Caco-2 (cell line): Measurements from ENCODE around the gene LCA5L. TPM values are rescaled to one million over a fixed set of nuclear protein-coding genes. Genes with fewer than 3 reads are reported as not detected.

Experiments
- BruUV-seq: library from RNA; stranded (reverse); fragments of 400-500 nt; replicated peaks from 2 replicates; lab custom pipeline; 2021; lab: Mats Ljungman, UMichigan
- CTCF ChIA-PET: fragments of 300-600 bp; sonication (Branson Sonifier 250); formaldehyde crosslinking; loops from one replicate; lab custom pipeline; 2022; ENCODE audit warnings: antibody characterized with exemption; lab: Charles Lee
- POLR2A ChIA-PET: fragments of 300-600 bp; sonication (Branson Sonifier 250); formaldehyde crosslinking; loops from one replicate; lab custom pipeline; 2022; ENCODE audit warnings: antibody characterized with exemption; lab: Charles Lee
- DNase-seq, 2 experiments: peaks; one replicate each; pipeline versions ENCODE4 v3.0.0 to v3.0.0-alpha.2; 2020 to 2022
- H3K27me3 ChIP-seq: replicated peaks from 2 replicates; pipeline ENCODE4 v1.6.0; 2011; ENCODE audit warnings: low read length; ENCODE audit not compliant: control insufficient read depth, insufficient read depth
- H3K36me3 ChIP-seq: 2 replicates; pipeline ENCODE4 v1.5.1; 2011; ENCODE audit warnings: low read length; ENCODE audit not compliant: control insufficient read depth, insufficient read depth
- H3K4me1 ChIP-seq: fragments of 250-450 bp; sonication (Bioruptor Pico); 2 replicates; pipeline ENCODE4 v1.5.1; 2020; ENCODE audit warnings: mild to moderate bottlenecking
- H3K4me3 ChIP-seq: 2 replicates; pipeline ENCODE4 v1.5.1; 2011; ENCODE audit warnings: low read depth, mild to moderate bottlenecking, control low read depth, low read length
- H3K9me3 ChIP-seq: fragments of 250-450 bp; sonication (Bioruptor Pico); 2 replicates; pipeline ENCODE4 v1.5.1; 2020; ENCODE audit warnings: mild to moderate bottlenecking, moderate library complexity
- H3K27ac Mint-ChIP-seq: one replicate; pipeline ENCODE4 v1.8.0; 2022; ENCODE audit warnings: mixed read lengths; ENCODE audit not compliant: unreplicated experiment
- H3K27me3 Mint-ChIP-seq: one replicate; pipeline ENCODE4 v1.8.0; 2022; ENCODE audit warnings: mixed read lengths; ENCODE audit not compliant: insufficient read depth, unreplicated experiment
- H3K36me3 Mint-ChIP-seq: one replicate; pipeline ENCODE4 v1.8.0; 2022; ENCODE audit warnings: mild to moderate bottlenecking, mixed read lengths; ENCODE audit not compliant: insufficient read depth, unreplicated experiment
- H3K4me1 Mint-ChIP-seq: one replicate; pipeline ENCODE4 v1.8.0; 2022; ENCODE audit warnings: low read depth, mixed read lengths; ENCODE audit not compliant: unreplicated experiment
- H3K4me3 Mint-ChIP-seq: one replicate; pipeline ENCODE4 v1.8.0; 2022; ENCODE audit warnings: mild to moderate bottlenecking, moderate library complexity, mixed read lengths; ENCODE audit not compliant: unreplicated experiment
- H3K9me3 Mint-ChIP-seq: one replicate; pipeline ENCODE4 v1.8.0; 2022; ENCODE audit warnings: mixed read lengths; ENCODE audit not compliant: unreplicated experiment
- intact Hi-C: fragments of 100-400 bp; cut with micrococcal nuclease; formaldehyde crosslinking; loops from one replicate; pipeline ENCODE4 v1.10.0; 2022; ENCODE audit not compliant: unreplicated experiment
- total RNA-seq: library from RNA; stranded (reverse); gene quantifications from 2 replicates; pipeline ENCODE4 v1.2.3, GENCODE V29; 2022
- TF ChIP-seq, protein P1 (sequence below), 2 experiments: fragments of 200-600 bp in 1 of 2; IDR thresholded peaks; 1 replicate in 1 of 2; 2 replicates in 1 of 2; pipeline versions ENCODE4 v1.5.1 to v1.8.0; 2011 to 2022; ENCODE audit warnings: antibody characterized with exemption in 1 of 2, control low read depth in 1 of 2, inconsistent platforms in 1 of 2, low read depth in 1 of 2, low read length in 1 of 2, mild to moderate bottlenecking in 1 of 2, moderate library complexity in 1 of 2; ENCODE audit not compliant: insufficient read depth in 1 of 2, severe bottlenecking in 1 of 2, unreplicated experiment in 1 of 2

Gene LCA5L
- total RNA-seq, 1 experiment from 2014 or later = 0.61 TPM

DNA sequence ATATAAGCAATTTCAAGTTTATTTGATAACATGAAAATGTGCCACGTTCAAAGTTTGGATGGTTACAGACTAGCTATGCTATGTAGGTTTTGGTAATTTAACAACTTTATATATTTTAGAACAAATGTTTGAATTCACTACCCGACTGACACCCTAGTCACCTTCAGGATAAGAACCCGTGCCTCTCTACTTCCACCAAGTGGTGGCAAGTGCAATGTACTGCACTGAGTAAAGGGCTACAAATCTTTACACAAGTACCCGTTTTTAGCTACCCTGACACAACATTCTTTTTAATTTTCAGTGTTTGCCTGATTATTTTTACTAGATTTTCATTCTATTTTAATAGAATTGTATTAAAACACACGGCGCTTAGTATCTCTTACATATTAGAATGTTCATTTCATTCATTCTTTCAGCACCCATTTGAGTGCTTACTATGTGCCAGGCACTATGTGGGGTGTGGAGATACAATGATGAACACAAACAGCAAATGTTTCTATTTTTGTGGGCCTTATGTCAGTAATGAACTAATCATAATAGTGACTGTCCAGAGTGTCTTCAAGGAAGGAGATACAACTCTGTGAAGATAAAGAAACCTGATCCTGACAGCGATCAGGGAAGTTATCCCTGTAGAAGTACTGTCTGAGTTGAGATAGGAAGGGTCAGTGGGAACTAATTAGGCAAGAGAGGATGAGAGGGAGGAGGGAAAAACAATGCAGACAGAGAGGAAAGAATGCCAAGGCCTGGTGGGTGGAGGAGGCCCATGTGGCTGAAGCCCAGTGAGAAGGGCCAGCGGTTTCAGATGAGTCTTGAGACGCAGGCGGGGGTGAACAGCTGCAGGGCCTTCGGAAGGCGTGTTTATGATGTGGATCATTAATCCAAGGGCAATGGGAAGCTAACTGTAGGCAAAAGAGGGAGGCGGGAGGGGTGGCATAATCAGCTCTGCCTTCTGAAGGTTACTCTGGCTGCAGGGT is 3.8 kb downstream of the LCA5L start:
- H3K9me3 Mint-ChIP-seq = no peaks in the 10 kb centered on the region
- TF ChIP-seq, protein P1, sequence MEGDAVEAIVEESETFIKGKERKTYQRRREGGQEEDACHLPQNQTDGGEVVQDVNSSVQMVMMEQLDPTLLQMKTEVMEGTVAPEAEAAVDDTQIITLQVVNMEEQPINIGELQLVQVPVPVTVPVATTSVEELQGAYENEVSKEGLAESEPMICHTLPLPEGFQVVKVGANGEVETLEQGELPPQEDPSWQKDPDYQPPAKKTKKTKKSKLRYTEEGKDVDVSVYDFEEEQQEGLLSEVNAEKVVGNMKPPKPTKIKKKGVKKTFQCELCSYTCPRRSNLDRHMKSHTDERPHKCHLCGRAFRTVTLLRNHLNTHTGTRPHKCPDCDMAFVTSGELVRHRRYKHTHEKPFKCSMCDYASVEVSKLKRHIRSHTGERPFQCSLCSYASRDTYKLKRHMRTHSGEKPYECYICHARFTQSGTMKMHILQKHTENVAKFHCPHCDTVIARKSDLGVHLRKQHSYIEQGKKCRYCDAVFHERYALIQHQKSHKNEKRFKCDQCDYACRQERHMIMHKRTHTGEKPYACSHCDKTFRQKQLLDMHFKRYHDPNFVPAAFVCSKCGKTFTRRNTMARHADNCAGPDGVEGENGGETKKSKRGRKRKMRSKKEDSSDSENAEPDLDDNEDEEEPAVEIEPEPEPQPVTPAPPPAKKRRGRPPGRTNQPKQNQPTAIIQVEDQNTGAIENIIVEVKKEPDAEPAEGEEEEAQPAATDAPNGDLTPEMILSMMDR (IDR thresholded peaks at IDR 0.05; ENCODE audit: insufficient read depth in 1 of 2, low read depth in 1 of 2, low read length in 1 of 2, severe bottlenecking in 1 of 2, unreplicated experiment in 1 of 2) = peak; percentile 69 to 85
- H3K4me1 Mint-ChIP-seq = peaks cover 8% of the 10 kb centered on the region
- Histone ChIP-seq H3K36me3 (no peaks in the 10 kb centered on the region), H3K4me1 (peaks cover 7% of the 10 kb centered on the region), H3K9me3 (no peaks in the 10 kb centered on the region), H3K27me3 (no peaks in the 10 kb centered on the region), H3K4me3 (no peak overlapping the region)
- ChIA-PET CTCF (interaction anchor here (0.6 to 2.1 kb wide), 6 partner anchors 11 to 68 kb away, joined by 3 to 8 read pairs (median 4); no protein-coding TSS in a partner anchor), POLR2A (no interaction called here)
- peak; percentile 42 to 54 for DNase-seq
- intact Hi-C loops = loop anchor here (1.0 to 10.0 kb wide), 5 partner anchors 45 to 257 kb away; partner anchors contain the start of genes BRWD1 and PSMG1
- H3K27ac Mint-ChIP-seq = no peak overlapping the region
- H3K36me3 Mint-ChIP-seq = peaks cover 15% of the 10 kb centered on the region
- no peak overlapping the region for H3K4me3 Mint-ChIP-seq
- BruUV-seq = no TSS peak
- peaks cover 3% of the 10 kb centered on the region for H3K27me3 Mint-ChIP-seq

GRCh38 chr21:39439232-39439631 is 6.3 kb downstream of the LCA5L start:
- BruUV-seq = no TSS peak
- POLR2A ChIA-PET = no interaction called here
- peaks cover 1% of the 10 kb centered on the region; the same call in 1 of the 2 replicates for H3K4me1 ChIP-seq
- intact Hi-C loops = no loop called here
- no peaks in the 10 kb centered on the region for H3K36me3 Mint-ChIP-seq
- no peaks in the 10 kb centered on the region for H3K9me3 Mint-ChIP-seq
- no peak overlapping the region for H3K27ac Mint-ChIP-seq
- no peak overlapping the region for H3K4me3 Mint-ChIP-seq
- no peaks in the 10 kb centered on the region for H3K9me3 ChIP-seq
- H3K36me3 ChIP-seq = no peaks in the 10 kb centered on the region
- DNase-seq = no peak
- no peak overlapping the region for H3K4me3 ChIP-seq
- H3K27me3 ChIP-seq = no peaks in the 10 kb centered on the region
- TF ChIP-seq, protein P1 (IDR thresholded peaks at IDR 0.05; ENCODE audit: insufficient read depth in 1 of 2, low read depth in 1 of 2, low read length in 1 of 2, severe bottlenecking in 1 of 2, unreplicated experiment in 1 of 2) = no peak
- CTCF ChIA-PET = interaction anchor here (2.1 kb wide), 1 partner anchor 65 kb away, joined by 8 read pairs; no protein-coding TSS in a partner anchor
- peaks cover under 1% of the 10 kb centered on the region for H3K4me1 Mint-ChIP-seq
- H3K27me3 Mint-ChIP-seq = peaks cover 3% of the 10 kb centered on the region

DNA sequence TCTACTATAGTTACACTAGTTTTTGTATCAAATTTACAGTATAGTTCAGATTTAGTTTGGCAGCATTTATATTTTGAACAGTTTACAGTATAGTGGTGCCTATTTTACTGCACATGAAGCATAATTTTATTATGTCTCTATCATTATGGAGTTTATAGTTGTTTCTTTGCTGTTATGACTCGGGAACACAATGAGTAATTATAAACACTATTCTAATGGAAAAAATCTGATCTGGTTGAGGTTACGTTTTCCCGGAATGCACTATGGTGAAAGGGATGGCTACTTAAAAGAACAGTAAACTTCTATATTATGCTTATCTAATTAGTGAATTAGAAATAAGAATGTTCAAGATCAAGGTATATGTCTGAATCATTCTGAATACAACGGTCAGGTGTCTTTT is 10.6 kb downstream of the LCA5L start:
- no peaks in the 10 kb centered on the region for H3K36me3 ChIP-seq
- intact Hi-C loops = no loop called here
- H3K9me3 ChIP-seq = no peaks in the 10 kb centered on the region
- H3K36me3 Mint-ChIP-seq = no peaks in the 10 kb centered on the region
- no peak overlapping the region for H3K4me3 Mint-ChIP-seq
- ChIA-PET POLR2A (no interaction called here), CTCF (no interaction called here)
- no peaks in the 10 kb centered on the region for H3K27me3 ChIP-seq
- BruUV-seq = no TSS peak
- no peaks in the 10 kb centered on the region for H3K9me3 Mint-ChIP-seq
- H3K27me3 Mint-ChIP-seq = no peaks in the 10 kb centered on the region
- TF ChIP-seq, protein P1 (IDR thresholded peaks at IDR 0.05; ENCODE audit: insufficient read depth in 1 of 2, low read depth in 1 of 2, low read length in 1 of 2, severe bottlenecking in 1 of 2, unreplicated experiment in 1 of 2) = no peak
- no peak overlapping the region for H3K4me3 ChIP-seq
- peaks cover 10% of the 10 kb centered on the region; the same call in 1 of the 2 replicates for H3K4me1 ChIP-seq
- H3K4me1 Mint-ChIP-seq = peaks cover 11% of the 10 kb centered on the region
- no peak for DNase-seq
- H3K27ac Mint-ChIP-seq = no peak overlapping the region
